Transverse colon (tissue), 4 donors: ENCODE measurements around the gene COA5. TPM values are rescaled to one million over a fixed set of nuclear protein-coding genes. Genes with fewer than 3 reads are reported as not detected.

ENCODE experiments used
- DNase-seq: peaks from one replicate; pipeline ENCODE4 v3.0.0-alpha.2; 2019
- H3K27ac ChIP-seq, 4 donors: fragments of 200-600 bp; sonication (generic); 2 replicates each; pipeline ENCODE4 v1.5.1; 2016 to 2018; ENCODE audit warnings: inconsistent platforms in 4 of 4
- H3K27me3 ChIP-seq: fragments of 200-600 bp; sonication (generic); 2 replicates; pipeline ENCODE4 v1.5.1; 2017; ENCODE audit warnings: inconsistent platforms
- H3K36me3 ChIP-seq, 4 donors: fragments of 200-600 bp; sonication (generic); 2 replicates each; pipeline ENCODE4 v1.5.1; 2017 to 2019; ENCODE audit warnings: inconsistent platforms in 4 of 4
- H3K4me1 ChIP-seq, 4 donors: fragments of 200-600 bp; sonication (generic); 2 replicates each; pipeline ENCODE4 v1.5.1; 2017 to 2020; ENCODE audit warnings: inconsistent platforms in 4 of 4
- H3K4me3 ChIP-seq, 4 donors: fragments of 200-600 bp; sonication (generic); 1 replicate in 1 of 4; 2 replicates in 3 of 4; pipeline versions ENCODE4 v1.5.1 to v1.6.1; 2017 to 2019; ENCODE audit warnings: inconsistent platforms in 4 of 4
- H3K9me3 ChIP-seq, 2 donors: fragments of 200-600 bp; sonication (generic); 2 replicates each; pipeline ENCODE4 v1.5.1; 2017 to 2019; ENCODE audit warnings: inconsistent platforms in 2 of 2
- CTCF ChIP-seq, 5 experiments: fragments of 200-600 bp in 3 of 5; fragments of 450-650 bp in 2 of 5; sonication (generic) in 3 of 5; IDR thresholded peaks; 1 replicate in 2 of 5; 2 replicates in 3 of 5; pipeline ENCODE4 v1.5.1; 2016 to 2017; ENCODE audit warnings: antibody characterized with exemption in 5 of 5, inconsistent platforms in 3 of 5, mild to moderate bottlenecking in 2 of 5, moderate library complexity in 1 of 5
- EP300 ChIP-seq: sonication (generic); formaldehyde crosslinking; IDR thresholded peaks from one replicate; pipeline ENCODE4 v1.6.1; 2017; ENCODE audit warnings: antibody characterized with exemption, low read depth
- POLR2A ChIP-seq: fragments of 450-650 bp; IDR thresholded peaks from one replicate; pipeline ENCODE4 v1.6.1; 2016; ENCODE audit warnings: antibody characterized with exemption, mild to moderate bottlenecking, moderate library complexity
- POLR2AphosphoS5 ChIP-seq, 3 donors: sonication (generic); formaldehyde crosslinking; IDR thresholded peaks; one replicate each; pipeline ENCODE4 v1.6.1; 2016; ENCODE audit warnings: antibody characterized with exemption in 3 of 3
- WGBS, 2 donors: methylation state at CpG; one replicate each; pipeline ENCODE4 v1.1.5; 2018; ENCODE audit warnings: low coverage in 1 of 2; 5-methylcytosine and 5-hydroxymethylcytosine counted together
- in situ Hi-C, 4 donors: fragments of 200-750 bp; cut with MboI; loops; one replicate each; pipeline versions ENCODE4 v1.15.0 to v1.15.1; 2017; ENCODE audit warnings: low sequenced_read_pairs in 3 of 4, low pct_ligation_motif_present in 1 of 4, low pct_unique_long_range_greater_than_20kb in 1 of 4
- intact Hi-C: fragments of 100-400 bp; cut with DNase I; formaldehyde crosslinking; loops from one replicate; pipeline ENCODE4 v1.15.1; 2023; ENCODE audit warnings: low total_unique reads
- total RNA-seq, 4 donors: library from RNA; depleted of rRNA; stranded (reverse); fragments of >200 nt; gene quantifications; one replicate each; pipeline ENCODE4 v1.1.0, GENCODE V29; 2016

Gene COA5
- total RNA-seq, 4 donors from 2014 or later, result 4.5 to 36.2 (median 23.2) TPM

GRCh38 chr2:98614024-98614739 is 5.9 kb upstream of the COA5 start:
- Histone ChIP-seq H3K27ac (no peak overlapping the region), H3K27me3 (no peaks in the 10 kb centered on the region), H3K9me3 (no peaks in the 10 kb centered on the region), H3K36me3 (peaks cover 0 to 33% (median 8%) of the 10 kb centered on the region in 4 donors), H3K4me1 (peaks cover 17 to 24% (median 19%) of the 10 kb centered on the region in 4 donors), H3K4me3 (no peak overlapping the region)
- intact Hi-C loops, result no loop called here
- WGBS, 2 donors, result 90 to 95% methylated on average over 2 to 9 of the region's 9 CpGs
- DNase-seq, result no peak
- TF ChIP-seq POLR2AphosphoS5 (IDR thresholded peaks at IDR 0.05) (no peak), POLR2A (no peak), EP300 (no peak), CTCF (IDR thresholded peaks at IDR 0.05) (no peak)
- in situ Hi-C loops, result no loop called here

DNA sequence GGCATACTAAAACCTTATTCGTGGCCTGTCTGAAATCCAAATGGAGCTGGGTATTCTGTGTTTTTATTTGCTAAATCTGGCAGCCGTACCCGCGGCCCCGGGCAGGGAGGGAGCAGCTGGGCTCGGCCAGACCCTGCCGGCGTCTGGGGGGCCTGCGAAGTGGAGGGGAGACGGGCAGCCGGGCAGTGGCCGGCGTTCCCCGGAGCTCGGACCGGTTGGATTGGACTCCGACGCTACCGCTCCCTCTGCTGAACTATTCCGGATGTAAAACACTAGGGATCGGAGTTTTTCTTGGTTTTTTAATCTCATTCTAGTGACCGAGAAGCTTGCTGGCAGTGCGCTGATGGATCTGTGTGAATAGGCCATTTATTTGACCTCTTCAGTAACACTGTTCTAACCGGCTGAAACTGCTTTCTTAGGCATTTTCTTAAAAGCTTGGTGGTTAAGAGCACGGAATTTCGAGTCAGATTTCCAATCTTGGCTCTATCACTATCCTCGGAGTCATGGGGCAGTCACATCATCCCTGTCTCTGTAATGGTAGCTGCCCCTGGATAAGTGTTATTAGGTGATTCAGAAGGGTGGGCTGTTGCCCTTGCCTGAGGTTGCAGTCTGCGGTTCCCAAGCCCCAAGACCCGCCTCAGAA is 771 bp upstream of the COA5 start:
- TF ChIP-seq POLR2A, result no peak
- TF ChIP-seq POLR2AphosphoS5 (IDR thresholded peaks at IDR 0.05), result peak in 1 of 3 donors; percentile 23
- no peak for TF ChIP-seq CTCF (IDR thresholded peaks at IDR 0.05)
- no peak for TF ChIP-seq EP300
- intact Hi-C loops (no loop called here), in situ Hi-C loops (loop anchor here in 1 of 4 donors (10.0 kb wide), 1 partner anchor 194 kb away; no protein-coding TSS in a partner anchor)
- H3K4me3 ChIP-seq, result peak overlapping the region; percentile 87 to 91 (median 88)
- 3 to 7% methylated on average over 3 to 29 of the region's 29 CpGs for WGBS, 2 donors
- H3K4me1 ChIP-seq, result peaks cover 32 to 41% (median 37%) of the 10 kb centered on the region in 4 donors
- peak; percentile 20 for DNase-seq
- H3K36me3 ChIP-seq, result peaks cover 0 to 14% (median 0%) of the 10 kb centered on the region in 4 donors
- H3K27me3 ChIP-seq, result no peaks in the 10 kb centered on the region
- H3K27ac ChIP-seq, result peak overlapping the region; percentile 88 to 98 (median 95)
- no peaks in the 10 kb centered on the region for H3K9me3 ChIP-seq

DNA sequence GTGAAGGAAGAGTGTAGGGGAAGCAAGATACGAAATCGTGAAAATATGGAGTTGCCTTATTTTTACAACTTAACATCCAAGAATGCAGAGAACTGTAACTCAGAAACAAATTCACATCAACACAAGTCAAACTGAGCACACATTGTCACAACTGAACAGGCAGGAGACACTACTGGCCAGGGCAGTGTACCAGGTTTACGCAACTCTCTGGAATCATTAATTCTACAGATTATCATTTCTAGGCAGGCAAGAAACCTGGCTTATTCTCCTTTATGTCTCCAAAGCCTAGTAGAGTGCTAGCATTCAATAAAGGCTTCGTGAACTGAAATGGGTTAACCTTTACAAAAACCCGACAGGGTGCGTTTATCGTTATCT is 584 bp downstream of the COA5 start:
- Histone ChIP-seq H3K36me3 (peaks cover 0 to 5% (median 0%) of the 10 kb centered on the region in 4 donors), H3K27ac (peak overlapping the region; percentile 88 to 98 (median 95)), H3K27me3 (no peaks in the 10 kb centered on the region), H3K9me3 (no peaks in the 10 kb centered on the region), H3K4me3 (peak overlapping the region; percentile 87 to 91 (median 88)), H3K4me1 (peaks cover 32 to 41% (median 37%) of the 10 kb centered on the region in 4 donors)
- in situ Hi-C loops (loop anchor here in 1 of 4 donors (10.0 kb wide), 1 partner anchor 193 kb away; no protein-coding TSS in a partner anchor), intact Hi-C loops (no loop called here)
- DNase-seq, result no peak
- WGBS, 2 donors, result 0 to 3% methylated on average over 3 to 7 of the region's 7 CpGs
- TF ChIP-seq CTCF (IDR thresholded peaks at IDR 0.05) (no peak), POLR2A (no peak), EP300 (no peak), POLR2AphosphoS5 (IDR thresholded peaks at IDR 0.05) (no peak)

GRCh38 chr2:98607104-98607503 is 1.2 kb downstream of the COA5 start:
- intact Hi-C loops (no loop called here), in situ Hi-C loops (loop anchor here in 1 of 4 donors (10.0 kb wide), 1 partner anchor 192 kb away; no protein-coding TSS in a partner anchor)
- Histone ChIP-seq H3K4me1 (peaks cover 32 to 41% (median 37%) of the 10 kb centered on the region in 4 donors), H3K4me3 (peak overlapping the region in 3 of 4 donors; percentile 87 to 88 (median 88)), H3K27me3 (no peaks in the 10 kb centered on the region), H3K27ac (peak overlapping the region in 1 of 4 donors; percentile 98), H3K36me3 (no peaks in the 10 kb centered on the region), H3K9me3 (no peaks in the 10 kb centered on the region)
- no peak for TF ChIP-seq EP300
- TF ChIP-seq CTCF (IDR thresholded peaks at IDR 0.05), result no peak
- no peak for TF ChIP-seq POLR2AphosphoS5 (IDR thresholded peaks at IDR 0.05)
- TF ChIP-seq POLR2A, result no peak
- DNase-seq, result no peak
- WGBS, 2 donors, result 40 to 48% methylated on average over 5 to 6 of the region's 6 CpGs
